Esophagus squamous epithelium (tissue), 5 donors: ENCODE data around the gene TRABD2B. TPM values are rescaled to one million over a fixed set of nuclear protein-coding genes. Genes with fewer than 3 reads are reported as not detected.

Source experiments
- DNase-seq: peaks from one replicate; lab custom pipeline; 2025; lab: John Stamatoyannopoulos, UW
- H3K27ac ChIP-seq, 4 donors: fragments of 200-600 bp; sonication (generic); one replicate each; pipeline ENCODE4 v1.5.1; 2016 to 2019; ENCODE audit warnings: mild to moderate bottlenecking in 1 of 4
- H3K27me3 ChIP-seq, 4 donors: fragments of 200-600 bp; sonication (generic); 1 replicate in 3 of 4; 2 replicates in 1 of 4; pipeline versions ENCODE4 v1.5.1 to v1.6.0; 2017 to 2021; ENCODE audit warnings: antibody characterized with exemption in 1 of 4
- H3K36me3 ChIP-seq, 3 donors: fragments of 200-600 bp; sonication (generic); one replicate each; pipeline ENCODE4 v1.5.1; 2016 to 2019
- H3K4me1 ChIP-seq, 3 donors: fragments of 200-600 bp; sonication (generic); one replicate each; pipeline ENCODE4 v1.5.1; 2017 to 2019
- H3K4me3 ChIP-seq, 4 donors: fragments of 200-600 bp; sonication (generic); 1 replicate in 3 of 4; 2 replicates in 1 of 4; pipeline ENCODE4 v1.5.1; 2016 to 2019; ENCODE audit warnings: mild to moderate bottlenecking in 2 of 4, moderate library complexity in 1 of 4
- H3K9me3 ChIP-seq, 3 donors: fragments of 200-600 bp; sonication (generic); one replicate each; pipeline ENCODE4 v1.5.1; 2016 to 2019
- CTCF ChIP-seq, 6 experiments: fragments of 450-650 bp in 4 of 6; fragments of 200-600 bp in 2 of 6; sonication (generic) in 2 of 6; IDR thresholded peaks; one replicate each; pipeline ENCODE4 v1.5.1; 2016 to 2019; ENCODE audit warnings: antibody characterized with exemption in 6 of 6, mild to moderate bottlenecking in 4 of 6, moderate library complexity in 4 of 6
- POLR2A ChIP-seq, 4 donors: fragments of 450-650 bp; IDR thresholded peaks; one replicate each; pipeline ENCODE4 v1.6.1; 2017; ENCODE audit warnings: antibody characterized with exemption in 4 of 4, mild to moderate bottlenecking in 4 of 4, moderate library complexity in 3 of 4
- WGBS, 2 donors: methylation state at CpG; one replicate each; pipeline ENCODE4 v1.1.5; 2018; 5-methylcytosine and 5-hydroxymethylcytosine counted together
- intact Hi-C: fragments of 100-400 bp; cut with DNase I; formaldehyde crosslinking; loops from one replicate; pipeline ENCODE4 v1.15.0; 2022
- total RNA-seq, 4 donors: library from RNA; depleted of rRNA; stranded (reverse); fragments of >200 nt; gene quantifications; one replicate each; pipeline ENCODE4 v1.1.0, GENCODE V29; 2016
- donor health status: DM: yes; HTN: yes; CAD: no.

Gene TRABD2B
- total RNA-seq, 4 donors from 2014 or later = 0.26 to 1.7 (median 0.50) TPM

DNA sequence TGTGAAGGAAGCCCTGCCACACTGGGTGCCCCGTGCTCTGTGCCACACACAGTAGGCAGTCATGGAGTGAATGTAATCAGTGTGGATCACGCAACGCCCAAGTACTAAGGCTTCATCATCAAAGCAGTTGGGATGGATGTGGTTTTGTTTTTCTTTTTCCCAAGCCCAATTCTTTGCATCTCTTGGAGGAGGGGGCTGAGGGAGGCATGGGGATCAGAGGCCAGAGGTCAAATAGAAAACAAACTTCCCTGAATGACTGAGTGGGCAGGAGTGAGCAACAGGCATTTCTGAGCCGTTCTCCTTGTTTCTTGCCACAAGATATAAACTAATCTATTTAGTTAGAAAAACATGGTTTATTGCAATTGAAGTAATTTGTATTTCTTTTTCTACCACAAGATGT, 85.3 kb downstream of the TRABD2B start:
- 64 to 72% methylated on average over 2 to 4 of the region's 4 CpGs for WGBS, 2 donors
- intact Hi-C loops = no loop called here

DNA sequence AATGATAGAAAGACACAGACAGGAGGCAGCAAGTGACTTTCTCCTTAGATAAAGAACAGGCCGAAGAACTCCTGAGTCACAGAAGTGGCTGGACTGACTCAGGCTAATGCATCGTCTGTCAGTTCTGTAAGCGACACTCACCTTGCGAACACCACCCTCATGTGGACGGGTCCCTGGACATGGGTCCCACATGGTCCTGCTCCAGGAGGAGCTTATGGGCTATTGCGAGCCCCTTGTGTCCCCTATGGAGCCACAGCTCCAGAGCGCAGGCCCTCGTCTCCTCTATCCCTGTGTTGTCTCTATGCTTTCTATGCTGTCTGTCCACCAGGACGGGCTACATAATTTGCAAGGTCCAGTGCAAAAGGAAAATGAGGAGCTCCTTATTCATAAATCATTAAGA, 85.8 kb downstream of the TRABD2B start:
- Histone ChIP-seq H3K36me3 (no peaks in the 10 kb centered on the region), H3K27me3 (peaks cover 0 to 25% (median 0%) of the 10 kb centered on the region in 4 donors), H3K9me3 (no peaks in the 10 kb centered on the region), H3K27ac (no peak overlapping the region), H3K4me1 (peaks cover 0 to 19% (median 0%) of the 10 kb centered on the region in 3 donors), H3K4me3 (no peak overlapping the region)
- WGBS, 2 donors = 92 to 93% methylated on average over 9 of the region's 9 CpGs
- TF ChIP-seq CTCF (IDR thresholded peaks at IDR 0.05) (no peak), POLR2A (IDR thresholded peaks at IDR 0.05) (no peak)
- intact Hi-C loops = no loop called here
- DNase-seq = no peak

More for the DNA sequence above, 85.3 kb downstream of the TRABD2B start:
- peaks cover 0 to 25% (median 0%) of the 10 kb centered on the region in 4 donors for H3K27me3 ChIP-seq
- no peak overlapping the region for H3K27ac ChIP-seq
- H3K4me3 ChIP-seq = no peak overlapping the region
- DNase-seq = no peak
- no peak for TF ChIP-seq CTCF (IDR thresholded peaks at IDR 0.05)
- TF ChIP-seq POLR2A (IDR thresholded peaks at IDR 0.05) = no peak
- H3K9me3 ChIP-seq = no peaks in the 10 kb centered on the region
- peaks cover 0 to 14% (median 0%) of the 10 kb centered on the region in 3 donors for H3K4me1 ChIP-seq
- no peaks in the 10 kb centered on the region for H3K36me3 ChIP-seq

DNA sequence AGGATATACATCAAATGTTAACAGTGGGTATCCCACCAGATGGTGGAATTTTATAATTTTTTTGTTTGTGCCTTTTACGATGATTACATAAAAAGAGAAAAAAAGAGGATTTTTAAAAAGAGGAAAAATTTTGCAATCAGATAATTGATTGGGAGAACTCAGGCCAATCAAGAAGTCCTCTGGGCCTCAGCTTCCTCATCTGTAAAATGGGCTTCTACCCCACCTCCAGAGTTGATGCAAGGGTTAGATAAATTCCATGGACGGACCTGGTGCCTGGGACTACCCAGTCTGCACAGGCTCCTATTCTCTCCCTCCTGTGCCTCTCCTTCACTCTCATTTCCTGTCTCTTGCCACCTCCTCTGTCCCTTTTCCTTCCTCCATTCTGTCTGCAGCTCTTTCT, 88.9 kb downstream of the TRABD2B start:
- intact Hi-C loops = no loop called here
- Histone ChIP-seq H3K36me3 (no peaks in the 10 kb centered on the region), H3K4me3 (no peak overlapping the region), H3K4me1 (peaks cover 0 to 17% (median 0%) of the 10 kb centered on the region in 3 donors), H3K27ac (no peak overlapping the region), H3K27me3 (peaks cover 0 to 22% (median 0%) of the 10 kb centered on the region in 4 donors), H3K9me3 (no peaks in the 10 kb centered on the region)
- TF ChIP-seq CTCF (IDR thresholded peaks at IDR 0.05) = no peak
- no peak for DNase-seq
- WGBS, 2 donors = 81 to 84% methylated on average over 2 of the region's 2 CpGs

GRCh38 chr1:47907177-47907528, 90.0 kb downstream of the TRABD2B start:
- Histone ChIP-seq H3K27ac (no peak overlapping the region), H3K4me3 (no peak overlapping the region), H3K9me3 (no peaks in the 10 kb centered on the region), H3K4me1 (peaks cover 0 to 17% (median 0%) of the 10 kb centered on the region in 3 donors), H3K27me3 (peaks cover 0 to 33% (median 0%) of the 10 kb centered on the region in 4 donors), H3K36me3 (no peaks in the 10 kb centered on the region)
- intact Hi-C loops = no loop called here
- TF ChIP-seq CTCF (IDR thresholded peaks at IDR 0.05) (no peak), POLR2A (IDR thresholded peaks at IDR 0.05) (no peak)
- WGBS, 2 donors = 64 to 80% methylated on average over 1 of the region's 1 CpG
- DNase-seq = no peak

- Histone ChIP-seq H3K4me3 (no peak overlapping the region), H3K4me1 (peaks cover 0 to 17% (median 0%) of the 10 kb centered on the region in 3 donors), H3K27ac (no peak overlapping the region), H3K9me3 (no peaks in the 10 kb centered on the region), H3K27me3 (peaks cover 0 to 37% (median 0%) of the 10 kb centered on the region in 4 donors), H3K36me3 (no peaks in the 10 kb centered on the region)
- 70 to 77% methylated on average over 4 to 8 of the region's 14 CpGs for WGBS, 2 donors
- intact Hi-C loops = no loop called here
- no peak for TF ChIP-seq CTCF (IDR thresholded peaks at IDR 0.05)
- no peak for TF ChIP-seq POLR2A (IDR thresholded peaks at IDR 0.05)
- no peak for DNase-seq
These were observed 90.5 kb downstream of the TRABD2B start for GRCh38 chr1:47906527-47907176.
